Tibial artery (tissue), 4 donors: ENCODE data around the gene RCBTB1.

Experiments
- DNase-seq, 2 donors: peaks; one replicate each; pipeline ENCODE4 v3.0.0-alpha.2; 2019
- H3K27ac ChIP-seq, 2 donors: fragments of 200-600 bp; sonication (generic) in 1 of 2; 1 replicate in 1 of 2; 2 replicates in 1 of 2; pipeline ENCODE4 v1.5.1; 2018 to 2019; ENCODE audit warnings: mild to moderate bottlenecking in 1 of 2
- H3K27me3 ChIP-seq, 2 donors: fragments of 200-600 bp; sonication (generic) in 1 of 2; one replicate each; pipeline versions ENCODE4 v1.5.1 to v1.6.0; 2016 to 2019
- H3K36me3 ChIP-seq, 3 donors: fragments of 200-600 bp; sonication (generic) in 2 of 3; one replicate each; pipeline ENCODE4 v1.5.1; 2016 to 2019; ENCODE audit warnings: mild to moderate bottlenecking in 2 of 3
- H3K4me1 ChIP-seq, 4 donors: fragments of 200-600 bp; sonication (generic) in 2 of 4; 1 replicate in 3 of 4; 2 replicates in 1 of 4; pipeline ENCODE4 v1.5.1; 2016 to 2019
- H3K4me3 ChIP-seq, 2 donors: fragments of 200-600 bp; sonication (generic) in 1 of 2; 1 replicate in 1 of 2; 2 replicates in 1 of 2; pipeline ENCODE4 v1.5.1; 2018 to 2019; ENCODE audit warnings: mild to moderate bottlenecking in 2 of 2
- H3K9me3 ChIP-seq, 3 donors: fragments of 200-600 bp; sonication (generic) in 1 of 3; one replicate each; pipeline ENCODE4 v1.5.1; 2016 to 2019
- intact Hi-C: fragments of 100-400 bp; cut with DNase I; formaldehyde crosslinking; loops from one replicate; pipeline ENCODE4 v1.15.0; 2023; ENCODE audit warnings: low total_unique reads
- TF ChIP-seq, protein P1 (sequence below), 2 experiments: fragments of 200-600 bp in 1 of 2; fragments of 450-650 bp in 1 of 2; IDR thresholded peaks; one replicate each; pipeline ENCODE4 v1.5.1; 2017 to 2019; ENCODE audit warnings: antibody characterized with exemption in 2 of 2, mild to moderate bottlenecking in 1 of 2, moderate library complexity in 1 of 2

RCBTB1 gene

DNA sequence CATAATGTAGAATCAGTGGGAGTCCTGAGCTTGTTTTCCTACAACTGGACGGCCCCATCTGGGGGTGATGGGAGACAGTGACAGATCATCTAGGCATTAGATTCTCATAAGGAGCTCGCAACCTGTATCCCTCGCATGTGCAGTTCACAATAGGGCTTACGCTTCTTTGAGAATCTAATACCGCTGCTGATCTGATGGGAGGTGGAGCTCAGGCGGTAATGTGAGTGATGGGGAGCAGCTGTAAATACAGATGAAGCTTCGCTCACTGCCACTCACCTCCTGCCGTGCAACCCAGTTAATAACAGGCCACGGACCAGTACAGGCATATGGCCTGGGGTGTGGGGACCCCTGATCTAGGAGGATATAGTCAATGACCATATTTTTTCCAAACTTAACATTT, 38.8 kb downstream of the RCBTB1 start:
- DNase-seq = no peak
- intact Hi-C loops = no loop called here
- Histone ChIP-seq H3K4me3 (no peak overlapping the region), H3K27ac (no peak overlapping the region), H3K4me1 (no peaks in the 10 kb centered on the region), H3K9me3 (no peaks in the 10 kb centered on the region), H3K27me3 (no peaks in the 10 kb centered on the region), H3K36me3 (peaks cover 29 to 90% (median 33%) of the 10 kb centered on the region in 3 donors)
- TF ChIP-seq, protein P1, sequence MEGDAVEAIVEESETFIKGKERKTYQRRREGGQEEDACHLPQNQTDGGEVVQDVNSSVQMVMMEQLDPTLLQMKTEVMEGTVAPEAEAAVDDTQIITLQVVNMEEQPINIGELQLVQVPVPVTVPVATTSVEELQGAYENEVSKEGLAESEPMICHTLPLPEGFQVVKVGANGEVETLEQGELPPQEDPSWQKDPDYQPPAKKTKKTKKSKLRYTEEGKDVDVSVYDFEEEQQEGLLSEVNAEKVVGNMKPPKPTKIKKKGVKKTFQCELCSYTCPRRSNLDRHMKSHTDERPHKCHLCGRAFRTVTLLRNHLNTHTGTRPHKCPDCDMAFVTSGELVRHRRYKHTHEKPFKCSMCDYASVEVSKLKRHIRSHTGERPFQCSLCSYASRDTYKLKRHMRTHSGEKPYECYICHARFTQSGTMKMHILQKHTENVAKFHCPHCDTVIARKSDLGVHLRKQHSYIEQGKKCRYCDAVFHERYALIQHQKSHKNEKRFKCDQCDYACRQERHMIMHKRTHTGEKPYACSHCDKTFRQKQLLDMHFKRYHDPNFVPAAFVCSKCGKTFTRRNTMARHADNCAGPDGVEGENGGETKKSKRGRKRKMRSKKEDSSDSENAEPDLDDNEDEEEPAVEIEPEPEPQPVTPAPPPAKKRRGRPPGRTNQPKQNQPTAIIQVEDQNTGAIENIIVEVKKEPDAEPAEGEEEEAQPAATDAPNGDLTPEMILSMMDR (IDR thresholded peaks at IDR 0.05) = no peak

DNA sequence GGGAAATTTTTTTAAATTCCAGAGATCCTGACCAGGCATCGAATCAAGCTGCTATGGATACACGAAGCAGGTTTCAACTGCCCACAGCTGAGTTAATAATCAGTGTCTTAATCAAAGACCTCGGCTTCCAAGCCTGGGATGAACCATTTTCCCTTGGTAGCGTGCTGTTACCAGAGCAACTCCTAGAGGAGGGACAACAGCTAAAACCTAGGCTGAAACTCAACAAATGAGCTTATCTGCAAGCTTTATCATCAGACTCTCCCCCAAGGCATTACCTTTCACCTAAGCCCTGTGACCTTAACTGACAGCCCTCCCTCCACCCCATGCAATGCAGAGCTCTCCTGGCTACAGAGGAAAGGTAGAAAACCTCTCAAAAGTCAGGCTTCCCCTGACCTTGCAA, 39.7 kb downstream of the RCBTB1 start:
- TF ChIP-seq, protein P1 (IDR thresholded peaks at IDR 0.05) = no peak
- Histone ChIP-seq H3K27me3 (no peaks in the 10 kb centered on the region), H3K4me3 (no peak overlapping the region), H3K9me3 (no peaks in the 10 kb centered on the region), H3K36me3 (peaks cover 29 to 89% (median 42%) of the 10 kb centered on the region in 3 donors), H3K27ac (no peak overlapping the region), H3K4me1 (no peaks in the 10 kb centered on the region)
- intact Hi-C loops = no loop called here
- DNase-seq = no peak

DNA sequence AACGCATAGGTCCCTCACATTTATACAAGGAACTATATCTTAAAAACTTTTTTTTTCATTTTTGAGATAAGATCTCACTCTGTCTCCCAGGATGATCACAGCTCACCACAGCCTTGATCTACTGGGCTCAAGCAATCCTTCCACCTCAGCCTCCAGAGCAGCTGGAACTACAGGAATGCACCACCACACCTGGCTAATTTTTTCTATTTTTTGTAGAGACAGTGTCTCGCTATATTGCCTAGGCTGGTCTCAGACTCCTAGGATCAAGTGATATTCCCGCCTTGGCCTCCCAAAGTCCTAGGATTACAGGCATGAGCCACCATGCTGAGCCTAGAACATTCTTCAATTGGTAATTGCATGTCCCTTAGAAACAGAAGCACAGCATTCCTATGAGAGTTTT, 41.7 kb downstream of the RCBTB1 start:
- TF ChIP-seq, protein P1 (IDR thresholded peaks at IDR 0.05) = no peak
- DNase-seq = no peak
- no peaks in the 10 kb centered on the region for H3K9me3 ChIP-seq
- H3K27me3 ChIP-seq = no peaks in the 10 kb centered on the region
- no peak overlapping the region for H3K4me3 ChIP-seq
- intact Hi-C loops = no loop called here
- peaks cover 23 to 79% (median 46%) of the 10 kb centered on the region in 3 donors for H3K36me3 ChIP-seq
- no peak overlapping the region for H3K27ac ChIP-seq
- no peaks in the 10 kb centered on the region for H3K4me1 ChIP-seq

DNA sequence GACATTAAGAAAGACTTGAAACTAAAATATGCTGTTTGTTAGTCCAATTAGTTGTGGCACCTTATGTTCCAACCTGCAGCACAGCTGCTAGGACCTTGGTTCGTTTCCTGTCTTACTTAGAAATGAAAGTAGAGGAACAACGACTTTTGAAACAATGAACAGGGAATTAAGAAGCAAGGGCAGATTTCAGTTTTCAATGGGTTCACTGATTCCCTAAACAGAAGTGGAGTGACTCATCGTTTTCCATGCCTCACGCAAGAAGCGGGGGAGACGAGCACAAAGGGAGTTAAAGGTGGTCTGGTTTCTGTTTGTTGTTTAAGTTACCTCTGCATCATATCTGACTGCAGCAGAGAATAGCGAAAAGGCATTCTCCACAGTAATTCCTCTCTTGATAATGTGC, 44.8 kb downstream of the RCBTB1 start:
- DNase-seq = no peak
- H3K27me3 ChIP-seq = no peaks in the 10 kb centered on the region
- TF ChIP-seq, protein P1 (IDR thresholded peaks at IDR 0.05) = no peak
- no peak overlapping the region for H3K4me3 ChIP-seq
- no peak overlapping the region for H3K27ac ChIP-seq
- intact Hi-C loops = no loop called here
- peaks cover 10 to 55% (median 30%) of the 10 kb centered on the region in 3 donors for H3K36me3 ChIP-seq
- H3K9me3 ChIP-seq = no peaks in the 10 kb centered on the region
- H3K4me1 ChIP-seq = no peaks in the 10 kb centered on the region

DNA sequence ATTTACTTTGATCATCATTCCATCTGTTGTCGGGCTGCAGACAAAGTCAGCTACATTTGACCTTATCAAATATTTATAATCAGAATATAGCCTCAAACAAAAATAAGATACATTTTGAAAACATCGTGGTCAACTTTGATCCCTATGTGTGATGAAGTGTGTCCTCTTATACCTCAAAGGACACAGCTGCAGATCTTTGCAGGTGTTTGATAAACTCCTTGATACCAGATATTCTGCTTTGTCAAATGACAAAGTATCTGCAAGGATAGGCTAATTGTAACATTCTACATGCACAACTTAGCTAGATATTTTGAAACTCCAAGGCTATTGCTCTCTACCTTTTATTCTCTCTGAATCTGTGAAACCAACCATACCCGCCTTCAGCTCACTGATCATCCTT, 45.6 kb downstream of the RCBTB1 start:
- Histone ChIP-seq H3K27ac (no peak overlapping the region), H3K36me3 (peaks cover 3 to 47% (median 26%) of the 10 kb centered on the region in 3 donors), H3K27me3 (no peaks in the 10 kb centered on the region), H3K4me1 (no peaks in the 10 kb centered on the region), H3K9me3 (no peaks in the 10 kb centered on the region), H3K4me3 (no peak overlapping the region)
- intact Hi-C loops = no loop called here
- TF ChIP-seq, protein P1 (IDR thresholded peaks at IDR 0.05) = no peak
- DNase-seq = no peak

DNA sequence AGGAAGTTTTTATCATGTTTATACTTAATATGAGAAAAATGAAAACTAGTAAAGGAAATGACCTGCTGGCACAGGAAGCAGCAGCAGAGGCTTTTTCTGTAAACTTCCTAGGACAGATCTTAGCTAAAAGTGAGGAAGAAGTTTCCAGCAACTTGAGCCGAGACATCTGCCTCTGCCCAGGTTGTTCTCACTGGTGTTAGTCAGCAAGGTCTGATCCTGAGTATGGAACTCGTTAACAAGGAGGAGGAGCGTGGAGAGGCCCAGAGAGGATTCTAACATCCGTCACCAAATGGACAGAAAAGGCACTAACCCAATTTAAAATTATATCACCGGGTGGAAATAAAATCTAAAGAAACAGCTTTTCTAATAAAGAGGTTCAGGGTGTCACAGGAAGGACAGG, 46.0 kb downstream of the RCBTB1 start:
- H3K9me3 ChIP-seq = no peaks in the 10 kb centered on the region
- TF ChIP-seq, protein P1 (IDR thresholded peaks at IDR 0.05) = no peak
- no peaks in the 10 kb centered on the region for H3K27me3 ChIP-seq
- no peak overlapping the region for H3K27ac ChIP-seq
- H3K4me1 ChIP-seq = no peaks in the 10 kb centered on the region
- H3K4me3 ChIP-seq = no peak overlapping the region
- H3K36me3 ChIP-seq = peaks cover 1 to 43% (median 26%) of the 10 kb centered on the region in 3 donors
- intact Hi-C loops = no loop called here
- no peak for DNase-seq
